IMR-90 (cell line): ENCODE measurements around the gene MRPS22. TPM values are rescaled to one million over a fixed set of nuclear protein-coding genes. Genes with fewer than 3 reads are reported as not detected.

Experiments used
- ATAC-seq: fragments of 200-7000 bp; cut with Tn5 transposase; 2 replicates; pipeline ENCODE4 v1.9.1; 2020; ENCODE audit warnings: low read depth, mild to moderate bottlenecking, moderate library complexity
- BruUV-seq: library from RNA; stranded (reverse); fragments of 400-500 nt; replicated peaks from 2 replicates; lab custom pipeline; 2021; lab: Mats Ljungman, UMichigan
- CTCF ChIA-PET: fragments of 300-600 bp; formaldehyde crosslinking; extraction: SDS; loops from one replicate; lab custom pipeline; 2021; ENCODE audit warnings: antibody characterized with exemption; lab: Yijun Ruan, JAX
- POLR2A ChIA-PET: fragments of 300-600 bp; sonication (Branson Sonifier 250); formaldehyde crosslinking; loops from one replicate; lab custom pipeline; 2022; ENCODE audit warnings: antibody characterized with exemption; ENCODE audit not compliant: unreplicated experiment; lab: Charles Lee
- DNase-seq: peaks from one replicate; pipeline ENCODE4 v3.0.0; 2013
- H2AFZ ChIP-seq: replicated peaks from 2 replicates; pipeline ENCODE3; 2013; ENCODE audit warnings: low read length, mild to moderate bottlenecking; ENCODE audit not compliant: poor library complexity
- H2AK5ac ChIP-seq: 2 replicates; pipeline ENCODE4 v1.6.1; 2013; ENCODE audit warnings: low read depth, low read length, inconsistent platforms
- H2AK9ac ChIP-seq: replicated peaks from 2 replicates; pipeline ENCODE3; 2013; ENCODE audit warnings: mild to moderate bottlenecking, low read depth, low read length, moderate library complexity; ENCODE audit not compliant: poor library complexity
- H2BK120ac ChIP-seq: 2 replicates; pipeline ENCODE4 v1.6.1; 2013; ENCODE audit warnings: low read depth, low read length, inconsistent platforms
- H2BK15ac ChIP-seq: 3 replicates; pipeline ENCODE4 v1.6.1; 2013; ENCODE audit warnings: low read depth, low read length, inconsistent platforms
- H2BK20ac ChIP-seq: 2 replicates; pipeline ENCODE4 v1.6.1; 2013; ENCODE audit warnings: low read depth, mild to moderate bottlenecking, inconsistent platforms, low read length, moderate library complexity
- H2BK5ac ChIP-seq: 2 replicates; pipeline ENCODE4 v1.6.1; 2013; ENCODE audit warnings: mild to moderate bottlenecking, low read depth, low read length, inconsistent platforms; ENCODE audit not compliant: poor library complexity, severe bottlenecking
- H3K14ac ChIP-seq: replicated peaks from 2 replicates; pipeline ENCODE4 v1.6.1; 2013; ENCODE audit warnings: low read depth, low read length, inconsistent platforms
- H3K18ac ChIP-seq: 2 replicates; pipeline ENCODE4 v1.6.1; 2013; ENCODE audit warnings: low read depth, low read length, control low read depth
- H3K23ac ChIP-seq: 2 replicates; pipeline ENCODE4 v1.6.1; 2013; ENCODE audit warnings: low read depth, low read length, inconsistent platforms
- H3K27ac ChIP-seq: 2 replicates; pipeline ENCODE4 v1.5.1; 2013; ENCODE audit warnings: mild to moderate bottlenecking, control low read depth, low read length; ENCODE audit not compliant: insufficient read depth
- H3K27me3 ChIP-seq: 2 replicates; pipeline ENCODE4 v1.6.1; 2013; ENCODE audit warnings: low read length; ENCODE audit not compliant: control insufficient read depth, insufficient read depth
- H3K36me3 ChIP-seq: 2 replicates; pipeline ENCODE4 v1.6.1; 2013; ENCODE audit warnings: low read length, mixed read lengths; ENCODE audit not compliant: control insufficient read depth, insufficient read depth
- H3K4ac ChIP-seq: 2 replicates; pipeline ENCODE4 v1.6.1; 2013; ENCODE audit warnings: low read depth, low read length, inconsistent platforms
- H3K4me1 ChIP-seq: 2 replicates; pipeline ENCODE4 v1.6.1; 2013; ENCODE audit warnings: low read length, mixed read lengths; ENCODE audit not compliant: control insufficient read depth, insufficient read depth
- H3K4me2 ChIP-seq: 2 replicates; pipeline ENCODE4 v1.6.1; 2013; ENCODE audit warnings: low read depth, mild to moderate bottlenecking, control low read depth, low read length, moderate library complexity
- H3K4me3 ChIP-seq: 2 replicates; pipeline ENCODE4 v1.5.1; 2013; ENCODE audit warnings: low read depth, mild to moderate bottlenecking, control low read depth, low read length, moderate library complexity; ENCODE audit not compliant: insufficient read depth
- H3K56ac ChIP-seq: 2 replicates; pipeline ENCODE4 v1.6.1; 2013; ENCODE audit warnings: low read length, inconsistent platforms; ENCODE audit not compliant: insufficient read depth; ENCODE audit errors: extremely low read depth
- H3K79me1 ChIP-seq, 2 experiments: 2 replicates each; pipeline ENCODE4 v1.6.1; 2013; ENCODE audit warnings: low read length in 2 of 2, inconsistent platforms in 1 of 2, low read depth in 1 of 2
- H3K9ac ChIP-seq: 2 replicates; pipeline ENCODE4 v1.6.1; 2013; ENCODE audit warnings: low read depth, low read length, control low read depth
- H3K9me1 ChIP-seq: 2 replicates; pipeline ENCODE4 v1.6.1; 2013; ENCODE audit warnings: low read length, inconsistent platforms; ENCODE audit not compliant: insufficient read depth
- H3K9me3 ChIP-seq: 2 replicates; pipeline ENCODE4 v1.6.1; 2013; ENCODE audit warnings: low read length; ENCODE audit not compliant: control insufficient read depth, insufficient read depth
- H4K20me1 ChIP-seq: 2 replicates; pipeline ENCODE4 v1.6.1; 2013; ENCODE audit warnings: low read length, inconsistent platforms; ENCODE audit not compliant: insufficient read depth
- H4K5ac ChIP-seq: 2 replicates; pipeline ENCODE4 v1.6.1; 2013; ENCODE audit warnings: mild to moderate bottlenecking, low read depth, low read length, control low read depth
- H4K8ac ChIP-seq, 2 experiments: 2 replicates each; pipeline ENCODE4 v1.6.1; 2013; ENCODE audit warnings: low read depth in 2 of 2, low read length in 2 of 2, control low read depth in 1 of 2, inconsistent platforms in 1 of 2
- H4K91ac ChIP-seq: 2 replicates; pipeline ENCODE4 v1.6.1; 2013; ENCODE audit warnings: low read depth, low read length, inconsistent platforms; ENCODE audit not compliant: insufficient read depth
- BHLHE40 ChIP-seq: fragments of 150-350 bp; IDR thresholded peaks from 2 replicates; pipeline ENCODE4 v1.6.1; 2016; ENCODE audit warnings: mild to moderate bottlenecking, low read depth, low read length
- CEBPB ChIP-seq: IDR thresholded peaks from 2 replicates; pipeline ENCODE4 v1.6.1; 2012; ENCODE audit warnings: low read depth, low read length, improper control_type of control experiment
- CHD1 ChIP-seq: IDR thresholded peaks from 2 replicates; pipeline ENCODE4 v1.6.1; 2012; ENCODE audit warnings: low read depth, low read length, improper control_type of control experiment
- CTCF ChIP-seq: conservative IDR thresholded peaks from 2 replicates; pipeline ENCODE4 v1.5.1; 2012; ENCODE audit warnings: mild to moderate bottlenecking, low read depth, low read length, improper control_type of control experiment
- ELK1 ChIP-seq: fragments of 150-350 bp; IDR thresholded peaks from 2 replicates; pipeline ENCODE4 v1.6.1; 2016; ENCODE audit warnings: low read depth, mild to moderate bottlenecking, low read length, moderate library complexity, borderline replicate concordance
- FOS ChIP-seq: fragments of 150-350 bp; IDR thresholded peaks from 2 replicates; pipeline ENCODE4 v1.6.1; 2016; ENCODE audit warnings: low read depth, low read length
- MAFK ChIP-seq: IDR thresholded peaks from 2 replicates; pipeline ENCODE4 v1.6.1; 2012; ENCODE audit warnings: low read depth, low read length, improper control_type of control experiment
- MAZ ChIP-seq: IDR thresholded peaks from 2 replicates; pipeline ENCODE4 v1.6.1; 2012; ENCODE audit warnings: low read depth, mild to moderate bottlenecking, low read length, improper control_type of control experiment, moderate library complexity, borderline replicate concordance
- MXI1 ChIP-seq: IDR thresholded peaks from 2 replicates; pipeline ENCODE4 v1.6.1; 2012; ENCODE audit warnings: low read depth, mild to moderate bottlenecking, low read length, moderate library complexity, borderline replicate concordance
- NFE2L2 ChIP-seq: fragments of 150-350 bp; IDR thresholded peaks from 2 replicates; pipeline ENCODE4 v1.6.1; 2016; ENCODE audit warnings: low read depth, mild to moderate bottlenecking, low read length
- POLR2A ChIP-seq: IDR thresholded peaks from 2 replicates; pipeline ENCODE4 v1.6.1; 2012; ENCODE audit warnings: mild to moderate bottlenecking, low read depth, low read length
- RAD21 ChIP-seq: IDR thresholded peaks from 2 replicates; pipeline ENCODE4 v1.6.1; 2012; ENCODE audit warnings: low read length, improper control_type of control experiment
- RCOR1 ChIP-seq: IDR thresholded peaks from 2 replicates; pipeline ENCODE4 v1.6.1; 2012; ENCODE audit warnings: mild to moderate bottlenecking, low read length, improper control_type of control experiment; ENCODE audit not compliant: insufficient replicate concordance
- RFX5 ChIP-seq: IDR thresholded peaks from 2 replicates; pipeline ENCODE4 v1.8.0; 2012; ENCODE audit warnings: low read depth, mild to moderate bottlenecking, low read length, moderate library complexity
- SMC3 ChIP-seq: fragments of 150-350 bp; IDR thresholded peaks from 2 replicates; pipeline ENCODE4 v1.6.1; 2016; ENCODE audit warnings: low read depth, mild to moderate bottlenecking, antibody characterized with exemption, low read length, moderate library complexity
- USF2 ChIP-seq: fragments of 150-350 bp; IDR thresholded peaks from 2 replicates; pipeline ENCODE4 v1.6.1; 2017; ENCODE audit warnings: mild to moderate bottlenecking, antibody characterized with exemption, low read length, low read depth
- WGBS, 2 experiments: methylation state at CpG; one replicate each; pipeline versions ENCODE4 v1.1.5 to v1.1.7; 2013; ENCODE audit warnings: missing lambda C conversion rate in 2 of 2; ENCODE audit not compliant: insufficient read length in 1 of 2; ENCODE audit errors: extremely low coverage in 2 of 2; 5-methylcytosine and 5-hydroxymethylcytosine counted together
- dilution Hi-C: fragments of 300-500 bp; cut with HindIII; formaldehyde crosslinking; loops from one replicate; pipeline ENCODE4 v1.14.3; 2018; ENCODE audit warnings: low sequenced_read_pairs; ENCODE audit not compliant: unreplicated experiment
- in situ Hi-C: fragments of 300-500 bp; cut with MboI; formaldehyde crosslinking; loops from 3 replicates; pipeline ENCODE4 v1.14.3; 2019; ENCODE audit warnings: low sequenced_read_pairs, inconsistent platforms, mixed read lengths
- intact Hi-C: fragments of 100-400 bp; cut with micrococcal nuclease; formaldehyde crosslinking; loops from 2 replicates; pipeline ENCODE4 v1.10.0; 2022
- polyA plus RNA-seq, 3 experiments: library from polyadenylated mRNA; depleted of rRNA; stranded (reverse); fragments of >200 nt; gene quantifications; 2 replicates each; pipeline ENCODE4 v1.2.3, GENCODE V29; 2012; ENCODE audit warnings: low replicate concordance in 1 of 3
- total RNA-seq: library from RNA; depleted of rRNA; stranded (reverse); fragments of >200 nt; gene quantifications from 2 replicates; pipeline ENCODE4 v1.2.3, GENCODE V29; 2012

The MRPS22 gene
- total and polyA plus RNA-seq, 2 of the 4 experiments (the other 2 are of a cell fraction), result 54.5 to 72.4 TPM

GRCh38 chr3:139374099-139374498 lies 30.3 kb downstream of the MRPS22 start:
- WGBS, 2 experiments, result no CpG with 5 or more reads among the region's 2 CpGs
- Histone ChIP-seq H3K4me3 (no peak overlapping the region), H3K27me3 (no peaks in the 10 kb centered on the region), H4K5ac (no peak overlapping the region), H3K4ac (no peak overlapping the region), H3K56ac (no peak overlapping the region), H2AK9ac (no peak overlapping the region), H2BK20ac (no peak overlapping the region), H3K79me1 (peaks cover 28 to 35% of the 10 kb centered on the region in 2 experiments), H2BK5ac (no peak overlapping the region), H3K36me3 (peaks cover 55% of the 10 kb centered on the region), H4K20me1 (peaks cover 37% of the 10 kb centered on the region), H3K9me3 (no peaks in the 10 kb centered on the region), H4K91ac (no peak overlapping the region), H2AFZ (no peak overlapping the region), H3K23ac (no peak overlapping the region), H3K18ac (no peak overlapping the region), H3K4me2 (no peak overlapping the region), H3K9me1 (no peaks in the 10 kb centered on the region), H2BK120ac (no peak overlapping the region), H3K9ac (no peak overlapping the region), H4K8ac (no peak overlapping the region), H2AK5ac (no peak overlapping the region), H2BK15ac (no peak overlapping the region), H3K27ac (no peak overlapping the region), H3K14ac (no peak overlapping the region), H3K4me1 (no peaks in the 10 kb centered on the region)
- CTCF ChIA-PET, result interaction anchor here (1.7 kb wide), 1 partner anchor 20 kb away, joined by 6 read pairs; no protein-coding TSS in a partner anchor
- no peak for TF ChIP-seq MAZ
- TF ChIP-seq CTCF, result no peak
- no peak for TF ChIP-seq SMC3
- TF ChIP-seq RCOR1, result no peak
- TF ChIP-seq FOS, result no peak
- no peak for TF ChIP-seq RFX5
- no peak for TF ChIP-seq POLR2A
- TF ChIP-seq ELK1, result no peak
- TF ChIP-seq USF2, result no peak
- TF ChIP-seq MAFK, result no peak
- no peak for TF ChIP-seq CHD1
- TF ChIP-seq RAD21, result no peak
- TF ChIP-seq BHLHE40, result no peak
- TF ChIP-seq NFE2L2, result no peak
- no peak for TF ChIP-seq CEBPB
- TF ChIP-seq MXI1, result no peak
- ATAC-seq (no peak), DNase-seq (no peak)
- POLR2A ChIA-PET, result no interaction called here
- no TSS peak for BruUV-seq
- dilution Hi-C loops (no loop called here), intact Hi-C loops (no loop called here), in situ Hi-C loops (no loop called here)
